GM21786 (cell line): Measurements from ENCODE around the gene CRACDL.
"Not testable (repeated sequence)": the region's sequence is repeated elsewhere in the genome, so short reads cannot be mapped to it uniquely, and the experiment has no call there.

ENCODE experiments used
- ATAC-seq: cut with Tn5 transposase; IDR thresholded peaks from one replicate; pipeline ENCODE4 v1.9.1; 2021; ENCODE audit not compliant: unreplicated experiment

Gene CRACDL

DNA sequence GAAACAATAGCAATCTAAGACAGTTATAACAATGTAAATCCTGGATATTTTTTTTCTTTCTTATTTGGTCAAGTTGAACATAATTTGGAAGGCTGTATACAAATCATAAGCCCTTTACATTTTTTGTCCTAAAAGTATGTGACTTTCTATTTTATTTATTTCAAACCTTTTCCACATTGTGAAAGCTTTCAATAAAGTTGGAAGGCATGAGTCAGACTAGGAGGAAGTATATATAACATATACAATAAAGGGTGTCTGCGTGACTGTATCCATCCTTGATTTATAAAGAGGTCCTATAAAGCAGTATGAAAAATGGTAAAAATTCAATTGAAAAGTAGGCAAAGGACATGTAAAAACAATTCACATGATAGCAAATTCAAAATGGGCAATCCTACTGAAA is 44.4 kb downstream of the CRACDL start:
- ATAC-seq = no peak

DNA sequence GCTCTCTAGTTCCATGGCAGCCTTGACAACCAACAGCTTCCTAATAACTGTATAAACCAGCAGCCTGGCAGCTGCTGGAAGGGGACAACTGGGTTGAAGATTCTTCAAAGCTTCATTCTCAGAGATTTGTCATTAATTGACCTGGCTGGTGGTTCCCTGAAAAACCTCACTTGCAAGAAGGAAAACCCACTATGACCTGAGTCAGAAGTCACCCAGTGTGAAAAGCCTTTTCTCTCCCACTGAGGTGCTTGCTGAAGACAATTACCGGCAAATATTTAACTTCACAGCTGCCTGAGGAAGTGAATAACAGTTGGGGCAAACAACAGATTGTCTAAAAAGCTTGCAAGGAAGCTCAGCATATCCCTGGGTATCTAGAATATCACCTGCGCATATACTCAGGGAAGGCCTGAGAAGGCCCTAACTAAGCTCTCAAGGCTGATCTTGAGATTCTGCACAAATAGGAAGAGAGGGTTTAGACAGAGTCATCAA is 49.9 kb downstream of the CRACDL start:
- no peak for ATAC-seq

DNA sequence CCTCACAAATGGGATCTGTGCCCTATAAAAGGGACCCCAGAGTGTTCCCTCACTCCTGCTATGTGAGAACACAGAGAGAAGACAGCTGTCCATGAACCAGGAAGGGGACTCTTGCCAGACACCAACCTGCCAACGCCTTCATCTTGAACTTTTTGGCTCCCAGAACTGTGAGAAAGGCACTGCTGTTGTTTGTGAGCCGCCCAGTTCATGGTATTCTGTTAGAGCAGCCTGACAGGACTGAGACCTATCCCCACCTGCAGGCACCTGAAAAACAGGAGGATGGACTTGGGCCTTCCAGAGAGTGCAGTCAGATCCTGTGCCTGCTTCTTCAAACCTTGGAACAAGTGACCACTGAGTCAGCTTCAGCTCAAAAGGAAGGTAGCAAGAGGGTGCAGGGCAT is 51.4 kb downstream of the CRACDL start:
- ATAC-seq = no peak

DNA sequence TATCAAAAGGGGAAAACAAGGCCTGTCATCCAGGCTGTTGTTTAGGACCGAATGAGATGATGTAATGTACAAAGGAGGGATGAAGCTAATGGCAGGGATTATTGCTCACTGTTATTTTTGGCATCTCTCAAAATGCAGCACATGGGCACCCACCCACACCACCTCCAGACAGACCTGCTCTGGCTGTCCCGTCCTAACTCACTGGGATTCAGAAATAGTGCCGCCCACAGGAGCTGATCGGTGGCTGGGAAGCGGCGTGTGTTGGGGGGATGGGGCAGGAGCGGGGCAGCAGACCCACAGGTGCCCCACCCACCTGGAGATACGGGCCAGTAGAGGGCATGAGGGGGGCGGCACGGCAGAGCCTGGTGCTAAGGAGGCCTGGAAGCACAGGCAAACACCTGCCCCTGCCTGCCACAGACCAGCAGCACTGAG is 52.2 kb downstream of the CRACDL start:
- ATAC-seq = no peak

DNA sequence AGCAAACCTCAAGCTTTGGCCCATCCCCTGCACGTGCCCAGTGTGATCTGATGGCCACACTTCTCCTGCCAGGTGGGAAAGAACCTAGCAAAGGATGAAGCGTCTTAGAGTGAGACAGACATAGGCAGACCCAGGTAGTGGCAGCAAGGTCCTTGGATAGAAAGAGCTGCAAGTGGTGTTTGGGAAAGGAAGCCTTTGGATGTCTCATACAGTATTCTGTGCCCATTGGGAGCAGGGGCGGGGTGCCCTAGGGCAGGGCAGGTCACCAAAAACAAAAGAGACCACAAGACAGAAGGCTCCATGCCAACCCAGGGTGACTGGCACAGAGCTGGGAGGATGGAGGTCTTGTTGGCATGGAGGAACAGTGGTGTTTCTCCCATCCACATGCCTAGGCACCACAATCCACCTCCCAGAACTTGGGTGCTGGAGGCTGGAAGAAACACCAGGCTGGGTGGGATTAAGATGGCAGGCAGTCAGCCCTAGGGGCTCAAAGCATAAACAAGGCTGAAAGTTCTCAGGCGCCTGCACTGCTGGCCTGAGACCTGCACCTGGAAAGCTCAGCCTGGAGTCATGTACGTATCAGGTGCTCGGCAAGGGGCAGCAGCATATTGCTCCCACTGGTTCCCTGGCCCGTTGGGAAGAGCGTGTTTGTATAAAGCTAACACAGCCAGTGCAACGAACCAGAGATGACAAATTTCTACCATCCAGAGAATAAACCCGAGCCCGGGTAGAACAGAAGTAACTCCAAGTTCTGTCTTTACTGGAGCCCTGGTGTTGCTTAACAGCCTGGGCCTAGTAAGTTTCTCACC is 52.9 kb downstream of the CRACDL start:
- ATAC-seq = no peak

DNA sequence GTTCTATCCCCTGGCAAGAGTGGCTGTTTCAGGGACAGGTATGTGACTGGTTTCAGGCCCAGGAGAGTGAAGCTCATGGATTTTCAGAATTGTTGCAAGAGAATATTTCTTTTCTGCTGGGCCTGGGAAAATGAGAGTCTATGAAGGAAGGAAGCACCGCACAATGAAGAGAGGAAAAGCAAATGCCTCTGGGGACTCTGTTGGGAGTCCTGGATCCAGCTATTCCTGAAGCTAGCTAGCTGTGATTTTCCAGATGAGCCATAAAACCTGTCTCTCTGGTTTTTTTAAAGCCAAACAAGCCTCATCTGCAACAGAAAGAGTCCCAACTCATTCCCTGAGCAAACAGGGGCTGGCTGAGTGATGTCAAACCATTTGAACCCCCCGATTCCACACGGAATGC is 53.7 kb downstream of the CRACDL start:
- no peak for ATAC-seq

DNA sequence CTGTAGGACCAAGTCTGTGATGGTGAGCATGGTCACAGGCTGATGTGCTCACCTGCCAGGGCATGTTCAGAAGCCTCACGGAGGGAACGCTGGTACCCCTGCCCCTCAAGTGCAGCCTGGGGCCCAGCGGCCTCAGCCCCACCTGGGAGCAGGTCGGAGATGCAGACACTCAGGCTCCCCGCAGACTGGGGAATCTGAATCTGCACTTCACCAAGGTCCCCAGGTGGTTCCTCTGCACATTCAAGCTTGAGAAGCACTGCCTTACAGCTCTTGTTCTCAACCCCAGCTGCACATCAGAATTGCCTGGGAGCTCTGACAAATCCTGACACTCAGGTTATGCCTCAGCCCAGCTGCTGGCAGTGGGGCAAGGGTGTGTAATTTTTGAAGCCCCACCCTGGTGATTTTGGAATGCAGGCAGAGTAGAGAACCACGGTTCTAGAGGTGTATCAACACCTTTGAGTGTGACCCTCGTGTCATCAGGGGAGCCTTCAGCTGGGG is 54.8 kb downstream of the CRACDL start:
- no peak for ATAC-seq

DNA sequence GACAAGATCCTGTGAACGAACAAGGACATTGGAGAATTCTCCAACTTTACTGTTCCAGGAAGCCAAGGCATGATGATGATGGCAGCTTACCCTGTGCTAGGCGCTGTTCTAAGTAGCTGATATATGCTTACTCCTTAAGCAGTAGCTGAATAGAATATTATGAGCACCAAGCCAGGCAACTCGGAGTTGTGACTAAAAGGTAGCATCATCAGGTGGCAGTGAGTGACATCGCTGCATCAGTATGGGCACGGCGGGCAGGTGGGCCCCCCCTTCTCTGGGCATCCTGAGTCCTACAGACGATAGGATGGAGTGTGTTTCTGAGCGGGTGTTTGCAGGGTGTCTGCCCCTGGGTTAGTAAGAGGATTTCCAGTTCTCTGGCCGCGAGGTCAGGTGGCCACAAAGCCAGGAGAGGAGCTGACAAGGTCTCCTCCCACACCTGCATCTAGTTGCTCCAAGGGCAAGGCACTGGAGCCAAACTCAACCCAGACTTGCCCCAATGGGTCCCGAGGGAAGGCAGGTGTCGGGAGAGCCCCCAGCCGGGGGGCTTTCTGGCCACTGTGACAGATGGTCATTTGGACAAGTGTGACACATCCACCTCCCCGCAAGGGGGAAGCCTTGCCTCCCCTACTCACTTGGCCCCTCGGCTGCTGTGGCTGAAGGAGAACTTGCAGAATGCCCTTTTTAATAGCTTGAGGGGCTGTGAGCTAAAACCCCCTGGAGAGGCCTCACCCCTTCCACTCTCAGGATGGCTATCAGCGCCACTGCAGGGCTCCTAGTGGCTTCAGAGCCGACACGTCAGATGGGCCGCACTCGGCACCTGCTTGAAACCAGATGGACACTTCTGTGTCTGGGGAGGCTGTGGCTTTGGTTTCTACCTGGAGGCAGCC is 55.5 kb downstream of the CRACDL start:
- no peak for ATAC-seq

DNA sequence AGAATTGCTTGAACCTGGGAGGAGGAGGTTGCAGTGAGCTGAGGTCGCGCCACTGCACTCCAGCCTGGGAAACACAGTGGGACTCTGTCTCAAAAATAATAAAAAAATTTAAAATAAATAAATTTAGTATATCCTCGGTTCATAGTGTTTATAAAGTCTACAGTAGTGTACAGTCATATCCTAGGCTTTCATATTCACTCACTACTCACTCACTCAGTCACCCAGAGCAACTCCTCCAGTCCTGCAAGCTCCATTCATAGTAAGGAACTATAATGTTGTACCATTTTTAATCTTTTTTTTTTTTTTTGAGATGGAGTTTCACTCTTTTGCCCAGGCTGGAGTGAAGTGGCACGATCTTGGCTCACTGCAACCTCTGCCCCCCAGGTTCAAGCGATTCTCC is 58.4 kb downstream of the CRACDL start:
- ATAC-seq = not testable (repeated sequence)

DNA sequence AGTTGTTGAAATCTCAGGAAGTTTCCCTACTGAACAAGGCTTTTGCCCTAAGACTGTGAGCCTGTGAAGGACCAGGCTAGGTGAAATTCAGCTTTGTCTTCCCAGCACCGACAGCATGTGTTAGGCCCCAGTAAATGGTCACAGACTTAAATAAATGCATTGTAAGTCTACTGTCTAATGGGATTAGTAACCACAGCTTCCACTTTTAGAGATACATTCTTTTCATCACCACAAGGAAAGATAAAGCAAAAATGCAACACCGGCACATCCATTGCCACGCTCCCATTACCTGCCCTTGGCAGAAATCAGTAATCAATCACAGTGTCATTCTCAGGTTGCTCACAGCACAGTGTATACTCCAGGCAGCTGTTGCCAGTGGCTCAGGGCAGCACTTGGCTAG is 59.3 kb downstream of the CRACDL start:
- no peak for ATAC-seq

DNA sequence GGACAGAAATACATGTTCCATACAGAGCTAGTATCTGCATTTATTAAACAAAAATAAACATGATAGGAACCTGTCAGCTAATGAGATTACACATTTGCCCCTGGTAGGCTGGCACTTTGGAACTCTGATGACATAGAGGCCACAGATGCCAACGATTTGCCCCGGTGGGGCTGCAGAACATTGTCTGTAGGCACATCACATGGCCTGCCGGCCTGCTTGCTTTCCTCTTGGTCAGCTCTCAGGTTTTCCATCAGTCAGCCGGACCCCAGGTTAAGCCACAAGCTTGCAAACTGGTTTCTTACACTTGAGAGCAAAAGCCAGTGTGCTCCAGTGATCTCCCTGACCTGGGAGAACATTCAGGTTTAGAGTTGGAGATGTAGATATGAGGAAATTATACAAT is 60.3 kb downstream of the CRACDL start:
- ATAC-seq = no peak

DNA sequence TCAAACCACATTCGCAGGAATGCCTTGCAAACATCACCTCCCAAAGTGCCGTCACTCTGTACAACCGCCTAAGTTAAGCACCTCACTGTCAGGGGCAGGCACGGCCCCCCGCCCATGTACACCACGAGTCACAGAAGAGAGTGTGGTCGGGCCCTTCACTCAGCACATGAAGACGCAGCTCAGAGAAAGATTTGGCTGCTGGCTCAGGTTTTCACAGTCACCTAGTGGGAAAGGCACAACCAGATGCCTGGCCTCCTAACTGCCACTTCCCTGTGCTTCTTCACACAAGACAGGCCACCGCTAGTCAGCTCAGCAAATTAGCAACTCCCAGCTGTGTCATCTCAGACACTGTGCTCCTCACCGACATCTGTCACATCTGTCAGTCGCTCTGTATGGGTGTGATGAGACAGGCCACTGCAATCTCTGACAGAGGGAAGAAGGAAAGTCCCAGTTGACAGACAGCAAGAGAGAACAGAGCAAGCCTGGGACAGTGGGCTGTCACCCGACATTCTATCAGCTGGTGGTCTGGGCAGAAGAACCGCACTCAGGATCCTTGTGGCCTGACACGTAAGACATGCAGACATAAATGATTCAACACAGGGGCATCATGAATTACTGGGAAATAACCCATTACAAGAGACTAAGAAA is 60.8 kb downstream of the CRACDL start:
- no peak for ATAC-seq

DNA sequence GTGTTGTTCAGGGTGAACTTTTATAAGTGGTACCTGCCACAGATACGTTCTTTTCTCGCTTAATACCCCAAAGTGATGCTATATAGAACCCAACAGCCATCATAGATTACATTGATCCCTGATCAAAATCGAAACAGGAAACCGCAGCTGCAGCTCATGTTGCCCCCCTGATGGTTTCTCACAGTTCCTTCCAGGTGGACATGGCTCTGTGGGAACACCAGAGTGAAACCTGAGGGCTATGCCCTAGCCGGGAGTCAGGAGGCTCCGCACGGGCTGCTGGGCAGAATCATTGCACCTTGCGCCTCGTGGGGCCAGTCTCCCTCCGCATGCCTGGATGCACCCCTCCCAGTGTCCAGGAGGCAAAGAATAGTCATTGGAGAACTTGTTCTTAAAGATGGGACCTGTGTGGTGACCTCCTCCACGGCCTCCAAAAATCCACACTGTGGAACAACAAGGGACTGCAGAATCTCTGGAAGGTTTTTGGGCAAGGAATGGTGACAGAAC is 61.8 kb downstream of the CRACDL start:
- no peak for ATAC-seq

DNA sequence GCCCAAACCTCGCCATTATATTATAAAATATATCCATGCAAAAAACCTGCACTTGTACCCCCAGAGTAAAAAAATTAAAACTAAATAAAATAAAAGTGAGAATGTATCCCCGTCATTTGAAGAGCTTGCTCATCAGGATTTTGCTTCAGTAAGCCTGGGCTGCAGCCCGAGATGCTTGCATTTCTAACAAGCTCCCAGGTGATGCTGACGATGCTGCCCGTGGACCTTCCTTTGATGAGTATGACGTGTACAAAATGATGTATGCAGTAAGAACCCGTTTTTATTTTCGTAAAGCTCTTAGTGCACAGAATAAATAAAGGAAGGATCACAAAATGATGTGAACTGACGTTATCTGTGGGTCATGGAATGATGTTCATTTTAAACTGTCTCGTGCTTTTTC is 63.5 kb downstream of the CRACDL start:
- no peak for ATAC-seq

DNA sequence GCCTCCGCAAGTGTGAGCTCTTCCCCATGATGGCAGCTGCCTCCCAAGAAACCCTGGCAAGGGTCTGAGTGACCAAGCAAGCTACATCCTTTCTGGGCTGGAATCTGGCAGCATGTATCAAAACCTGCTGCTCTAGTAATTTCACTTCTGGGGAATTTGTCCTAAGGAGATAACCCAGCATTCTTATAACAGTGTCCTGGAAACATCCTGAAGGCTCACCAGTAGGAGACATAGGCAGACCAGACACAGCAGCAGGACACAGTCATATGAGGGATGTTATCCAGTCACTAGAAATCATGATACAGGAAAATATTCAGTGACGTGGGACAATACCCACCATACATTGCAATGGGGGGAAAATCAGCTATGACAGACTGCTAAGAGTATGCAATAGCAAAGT is 64.5 kb downstream of the CRACDL start:
- no peak for ATAC-seq

DNA sequence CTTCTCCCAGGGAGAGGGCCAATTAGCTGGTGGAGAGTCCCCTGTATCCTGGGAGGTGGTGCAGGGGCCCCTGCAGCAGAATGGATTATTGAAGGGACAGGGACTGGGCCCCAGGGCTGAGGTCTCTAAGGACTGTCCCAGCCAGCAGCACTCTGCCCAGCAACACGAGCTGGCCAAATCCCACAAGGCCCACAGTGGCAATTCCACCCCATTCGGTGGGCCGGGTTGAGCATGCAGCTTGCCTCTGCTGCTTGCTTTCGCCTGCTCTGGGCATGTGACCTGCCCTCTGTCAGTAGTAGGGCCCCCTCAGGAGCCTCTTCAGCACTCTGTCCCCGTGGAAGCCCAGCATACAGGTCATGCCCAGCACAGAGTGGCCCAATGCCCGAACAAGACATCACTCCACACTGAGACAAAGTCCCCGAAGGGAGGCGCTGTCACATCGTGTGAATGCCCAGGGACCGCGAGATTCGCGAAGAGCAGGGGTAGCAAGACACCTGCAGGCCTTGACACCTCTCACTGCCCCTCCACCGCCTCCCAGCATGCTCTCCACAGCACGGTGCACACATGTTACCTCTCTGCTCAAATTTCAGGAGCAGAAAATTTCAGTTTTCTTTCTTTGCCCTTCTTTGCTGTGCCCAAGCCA is 65.4 kb downstream of the CRACDL start:
- ATAC-seq = no peak

DNA sequence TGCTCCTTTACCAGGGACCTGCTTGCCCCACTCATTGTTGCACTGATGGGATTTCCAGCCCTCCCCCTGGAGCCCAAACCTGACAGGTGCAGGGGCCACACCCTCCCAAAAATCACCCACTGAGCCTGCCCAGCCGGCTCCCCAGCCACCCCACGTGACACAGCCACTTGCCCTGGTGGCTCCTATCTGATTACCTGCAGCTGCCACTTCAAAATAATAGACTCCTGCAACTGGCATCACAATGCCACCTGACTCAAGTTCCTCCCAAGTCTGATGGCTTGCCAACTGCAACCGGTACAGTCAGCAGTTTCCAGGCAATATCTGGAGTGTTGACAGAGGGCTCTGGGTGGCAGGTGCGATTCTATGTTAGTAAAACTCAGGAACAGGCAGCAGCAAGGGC is 66.2 kb downstream of the CRACDL start:
- no peak for ATAC-seq

DNA sequence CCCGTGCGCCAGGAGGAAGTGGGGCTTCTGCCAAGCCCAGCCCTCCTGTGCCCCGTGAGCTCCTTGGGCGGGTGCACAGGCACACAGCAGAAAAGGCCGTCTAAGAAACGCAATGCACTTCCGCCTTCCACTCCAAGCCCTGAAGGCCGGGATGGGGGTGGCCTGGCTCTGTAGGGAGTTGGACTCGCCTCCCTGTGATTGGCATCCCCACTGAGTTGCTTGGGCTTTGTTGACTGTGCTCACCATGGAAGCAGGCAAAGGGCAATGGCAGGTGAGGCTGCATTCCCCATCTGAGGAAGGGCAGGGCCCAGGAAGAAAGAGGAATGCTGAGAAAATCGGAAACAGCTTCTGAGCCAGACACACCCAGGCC is 66.8 kb downstream of the CRACDL start:
- ATAC-seq = no peak

DNA sequence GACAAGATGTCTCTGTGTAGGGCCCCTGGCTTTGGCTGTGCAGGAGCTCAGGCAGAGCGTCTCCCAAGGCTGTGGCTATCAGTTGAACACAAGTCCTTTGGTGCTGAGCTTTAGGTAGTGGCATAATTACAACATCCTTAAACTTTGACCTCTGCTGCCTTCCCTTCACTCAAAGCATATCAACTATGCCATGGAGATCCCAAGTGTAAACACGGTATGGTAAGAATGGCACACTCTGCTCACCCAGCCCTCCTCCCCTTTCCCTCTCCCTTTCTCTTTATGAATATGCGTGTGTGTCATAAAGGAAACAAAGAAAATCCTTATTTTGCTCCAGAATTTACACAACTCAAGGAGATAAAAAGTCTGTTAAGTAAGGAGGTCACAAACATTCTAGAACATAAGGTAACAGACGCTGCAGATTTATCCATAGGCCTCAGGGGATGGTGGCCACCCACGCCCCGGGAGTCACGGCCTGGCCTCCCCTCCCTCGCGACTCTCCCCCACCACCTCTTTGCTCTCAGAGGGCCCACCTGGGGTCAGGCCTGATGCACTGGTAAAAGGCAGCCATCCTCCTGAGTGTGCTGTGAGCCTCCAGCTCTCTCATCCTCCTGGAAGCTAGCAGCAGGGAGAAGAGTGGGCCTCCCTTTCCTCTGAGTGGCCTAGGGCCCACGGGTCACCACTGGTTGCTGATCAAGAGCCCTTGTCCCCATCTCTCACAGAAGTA is 67.3 kb downstream of the CRACDL start:
- no peak for ATAC-seq
